HG02798 (cell line): ENCODE data around the gene PRSS8.
"Not testable (repeated sequence)": the region's sequence is repeated elsewhere in the genome, so short reads cannot be mapped to it uniquely, and the experiment has no call there.

Experiments used
- ATAC-seq: cut with Tn5 transposase; IDR thresholded peaks from one replicate; pipeline ENCODE4 v1.9.1; 2021; ENCODE audit warnings: mild to moderate bottlenecking; ENCODE audit not compliant: unreplicated experiment, poor library complexity

The PRSS8 gene

GRCh38 chr16:31145398-31145990 is 10.0 kb upstream of the PRSS8 start:
- no peak for ATAC-seq

- ATAC-seq, result not testable (repeated sequence)
Measured at GRCh38 chr16:31144418-31144817, 8.9 kb upstream of the PRSS8 start.

- no peak for ATAC-seq
Measured at GRCh38 chr16:31143694-31144148, 8.2 kb upstream of the PRSS8 start.

- ATAC-seq, result no peak
Measured at GRCh38 chr16:31143011-31143693, 7.6 kb upstream of the PRSS8 start.

GRCh38 chr16:31142109-31143010 is 6.8 kb upstream of the PRSS8 start:
- ATAC-seq, result peak; percentile 95

GRCh38 chr16:31141489-31142108 is 6.1 kb upstream of the PRSS8 start:
- ATAC-seq, result peak; percentile 1

- ATAC-seq, result not testable (repeated sequence)
Measured at GRCh38 chr16:31141071-31141469, 5.5 kb upstream of the PRSS8 start.

GRCh38 chr16:31138621-31139578 is 3.4 kb upstream of the PRSS8 start:
- no peak for ATAC-seq

GRCh38 chr16:31136822-31137499 is 1.4 kb upstream of the PRSS8 start:
- ATAC-seq, result not testable (repeated sequence)

- ATAC-seq, result no peak
Measured at GRCh38 chr16:31136287-31136662, 748 bp upstream of the PRSS8 start.

GRCh38 chr16:31134625-31135534 is 647 bp downstream of the PRSS8 start:
- ATAC-seq, result no peak

- ATAC-seq, result no peak
Measured at GRCh38 chr16:31134091-31134571, 1.4 kb downstream of the PRSS8 start.

GRCh38 chr16:31133046-31133501 is 2.5 kb downstream of the PRSS8 start:
- ATAC-seq, result no peak

- no peak for ATAC-seq
Measured at GRCh38 chr16:31132303-31132979, 3.1 kb downstream of the PRSS8 start.

- no peak for ATAC-seq
Measured at GRCh38 chr16:31131841-31132271, 3.7 kb downstream of the PRSS8 start.

GRCh38 chr16:31131416-31131815 is 4.1 kb downstream of the PRSS8 start:
- no peak for ATAC-seq

- ATAC-seq, result no peak
Measured at GRCh38 chr16:31130899-31131298, 4.6 kb downstream of the PRSS8 start.
